A549 (cell line): ENCODE measurements around the gene BSDC1.

Experiments used
- KDM5A ChIP-seq: fragments of 200-600 bp; sonication (generic); IDR thresholded peaks from 2 replicates; pipeline ENCODE4 v1.6.1; 2016; ENCODE audit warnings: antibody characterized with exemption, mild to moderate bottlenecking
- POLR2A ChIP-seq: IDR thresholded peaks from 2 replicates; pipeline ENCODE4 v1.6.1; 2012; ENCODE audit warnings: mild to moderate bottlenecking, low read length
- POLR2AphosphoS2 ChIP-seq: conservative IDR thresholded peaks from 2 replicates; pipeline ENCODE4 v1.6.1; 2012; ENCODE audit warnings: low read length, improper control_type of control experiment, inconsistent platforms
- RFX5 ChIP-seq: fragments of 450-650 bp; IDR thresholded peaks from 2 replicates; pipeline ENCODE4 v1.7.1; 2014; ENCODE audit warnings: antibody characterized with exemption, mild to moderate bottlenecking, moderate library complexity
- ZC3H11A ChIP-seq: fragments of 450-650 bp; IDR thresholded peaks from 2 replicates; pipeline ENCODE4 v1.6.1; 2014; ENCODE audit warnings: antibody characterized with exemption, mild to moderate bottlenecking
- TF ChIP-seq, protein P1 (sequence below): fragments of >200 bp; sonication (Bioruptor Twin); formaldehyde crosslinking; IDR thresholded peaks from 3 replicates; pipeline ENCODE4 v1.5.1; 2016
- TF ChIP-seq, protein P2 (sequence below): fragments of 150-350 bp; IDR thresholded peaks from 2 replicates; pipeline ENCODE4 v1.6.1; 2014; ENCODE audit warnings: low read depth, mild to moderate bottlenecking, low read length
- TF ChIP-seq, protein P3 (sequence below): IDR thresholded peaks from 2 replicates; pipeline ENCODE4 v1.6.1; 2012
- TF ChIP-seq, protein P4 (sequence below): fragments of >200 bp; sonication (Bioruptor Twin); formaldehyde crosslinking; IDR thresholded peaks from 3 replicates; pipeline ENCODE4 v1.6.1; 2016
- TF ChIP-seq, protein P5 (sequence below): IDR thresholded peaks from 2 replicates; pipeline ENCODE4 v1.6.1; 2012; ENCODE audit warnings: low read depth, borderline replicate concordance

DNA sequence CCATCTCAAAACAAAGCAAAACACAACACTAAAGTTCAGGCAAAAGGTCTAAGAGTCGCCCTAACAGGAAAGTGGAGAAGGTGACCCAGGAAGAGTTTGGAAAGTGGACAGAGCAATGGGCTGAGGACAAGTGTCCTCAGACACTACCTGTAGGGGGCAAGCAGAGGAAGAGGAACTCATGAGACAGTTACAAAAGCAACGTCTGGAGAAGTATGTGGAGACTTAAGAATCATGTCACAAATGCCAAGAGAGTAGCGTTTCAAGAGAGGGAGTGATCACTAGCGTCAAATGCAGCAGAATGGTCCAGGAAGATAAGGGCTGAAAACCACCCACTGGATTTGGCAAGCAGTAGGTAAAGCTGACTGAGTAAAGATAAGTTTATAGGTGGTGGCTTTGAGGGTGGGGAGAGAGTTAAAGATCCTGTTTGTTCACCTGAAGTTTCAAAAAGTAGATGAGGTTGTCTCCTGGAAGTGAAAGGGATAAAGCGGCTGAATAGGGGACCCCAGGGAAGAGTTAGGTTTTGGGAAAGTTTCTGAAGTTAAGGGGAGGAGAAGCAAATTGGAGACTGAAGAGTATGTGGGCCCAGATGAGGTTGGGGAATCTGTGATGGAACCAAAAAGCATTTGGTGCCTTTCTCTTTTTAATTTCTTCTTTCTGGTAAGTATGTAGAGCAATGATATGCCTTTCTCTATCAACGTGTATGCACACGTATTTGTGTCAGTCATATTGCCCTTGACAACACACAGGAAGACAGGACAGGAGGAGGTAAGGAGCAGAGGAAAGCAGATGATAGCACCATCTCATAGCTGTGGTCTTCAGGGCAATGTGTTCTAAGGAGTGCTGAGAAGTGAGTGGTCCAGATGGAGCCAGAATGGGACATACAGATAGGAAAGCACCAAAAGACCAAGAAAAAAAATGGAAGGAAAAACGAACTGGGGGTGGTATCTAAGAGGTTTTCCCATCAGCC, 3.1 kb downstream of the BSDC1 start:
- TF ChIP-seq, protein P1, sequence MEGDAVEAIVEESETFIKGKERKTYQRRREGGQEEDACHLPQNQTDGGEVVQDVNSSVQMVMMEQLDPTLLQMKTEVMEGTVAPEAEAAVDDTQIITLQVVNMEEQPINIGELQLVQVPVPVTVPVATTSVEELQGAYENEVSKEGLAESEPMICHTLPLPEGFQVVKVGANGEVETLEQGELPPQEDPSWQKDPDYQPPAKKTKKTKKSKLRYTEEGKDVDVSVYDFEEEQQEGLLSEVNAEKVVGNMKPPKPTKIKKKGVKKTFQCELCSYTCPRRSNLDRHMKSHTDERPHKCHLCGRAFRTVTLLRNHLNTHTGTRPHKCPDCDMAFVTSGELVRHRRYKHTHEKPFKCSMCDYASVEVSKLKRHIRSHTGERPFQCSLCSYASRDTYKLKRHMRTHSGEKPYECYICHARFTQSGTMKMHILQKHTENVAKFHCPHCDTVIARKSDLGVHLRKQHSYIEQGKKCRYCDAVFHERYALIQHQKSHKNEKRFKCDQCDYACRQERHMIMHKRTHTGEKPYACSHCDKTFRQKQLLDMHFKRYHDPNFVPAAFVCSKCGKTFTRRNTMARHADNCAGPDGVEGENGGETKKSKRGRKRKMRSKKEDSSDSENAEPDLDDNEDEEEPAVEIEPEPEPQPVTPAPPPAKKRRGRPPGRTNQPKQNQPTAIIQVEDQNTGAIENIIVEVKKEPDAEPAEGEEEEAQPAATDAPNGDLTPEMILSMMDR: no peak
- no peak for TF ChIP-seq RFX5
- no peak for TF ChIP-seq POLR2A
- TF ChIP-seq, protein P2, sequence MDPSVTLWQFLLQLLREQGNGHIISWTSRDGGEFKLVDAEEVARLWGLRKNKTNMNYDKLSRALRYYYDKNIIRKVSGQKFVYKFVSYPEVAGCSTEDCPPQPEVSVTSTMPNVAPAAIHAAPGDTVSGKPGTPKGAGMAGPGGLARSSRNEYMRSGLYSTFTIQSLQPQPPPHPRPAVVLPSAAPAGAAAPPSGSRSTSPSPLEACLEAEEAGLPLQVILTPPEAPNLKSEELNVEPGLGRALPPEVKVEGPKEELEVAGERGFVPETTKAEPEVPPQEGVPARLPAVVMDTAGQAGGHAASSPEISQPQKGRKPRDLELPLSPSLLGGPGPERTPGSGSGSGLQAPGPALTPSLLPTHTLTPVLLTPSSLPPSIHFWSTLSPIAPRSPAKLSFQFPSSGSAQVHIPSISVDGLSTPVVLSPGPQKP: no peak
- TF ChIP-seq, protein P3, sequence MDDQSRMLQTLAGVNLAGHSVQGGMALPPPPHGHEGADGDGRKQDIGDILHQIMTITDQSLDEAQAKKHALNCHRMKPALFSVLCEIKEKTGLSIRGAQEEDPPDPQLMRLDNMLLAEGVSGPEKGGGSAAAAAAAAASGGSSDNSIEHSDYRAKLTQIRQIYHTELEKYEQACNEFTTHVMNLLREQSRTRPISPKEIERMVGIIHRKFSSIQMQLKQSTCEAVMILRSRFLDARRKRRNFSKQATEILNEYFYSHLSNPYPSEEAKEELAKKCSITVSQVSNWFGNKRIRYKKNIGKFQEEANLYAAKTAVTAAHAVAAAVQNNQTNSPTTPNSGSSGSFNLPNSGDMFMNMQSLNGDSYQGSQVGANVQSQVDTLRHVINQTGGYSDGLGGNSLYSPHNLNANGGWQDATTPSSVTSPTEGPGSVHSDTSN: no peak
- TF ChIP-seq ZC3H11A: no peak
- TF ChIP-seq KDM5A: no peak
- no peak for TF ChIP-seq POLR2AphosphoS2
- TF ChIP-seq, protein P4, sequence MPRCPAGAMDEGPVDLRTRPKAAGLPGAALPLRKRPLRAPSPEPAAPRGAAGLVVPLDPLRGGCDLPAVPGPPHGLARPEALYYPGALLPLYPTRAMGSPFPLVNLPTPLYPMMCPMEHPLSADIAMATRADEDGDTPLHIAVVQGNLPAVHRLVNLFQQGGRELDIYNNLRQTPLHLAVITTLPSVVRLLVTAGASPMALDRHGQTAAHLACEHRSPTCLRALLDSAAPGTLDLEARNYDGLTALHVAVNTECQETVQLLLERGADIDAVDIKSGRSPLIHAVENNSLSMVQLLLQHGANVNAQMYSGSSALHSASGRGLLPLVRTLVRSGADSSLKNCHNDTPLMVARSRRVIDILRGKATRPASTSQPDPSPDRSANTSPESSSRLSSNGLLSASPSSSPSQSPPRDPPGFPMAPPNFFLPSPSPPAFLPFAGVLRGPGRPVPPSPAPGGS: no peak
- TF ChIP-seq, protein P5, sequence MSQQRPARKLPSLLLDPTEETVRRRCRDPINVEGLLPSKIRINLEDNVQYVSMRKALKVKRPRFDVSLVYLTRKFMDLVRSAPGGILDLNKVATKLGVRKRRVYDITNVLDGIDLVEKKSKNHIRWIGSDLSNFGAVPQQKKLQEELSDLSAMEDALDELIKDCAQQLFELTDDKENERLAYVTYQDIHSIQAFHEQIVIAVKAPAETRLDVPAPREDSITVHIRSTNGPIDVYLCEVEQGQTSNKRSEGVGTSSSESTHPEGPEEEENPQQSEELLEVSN: no peak
